Activated naive CD4-positive, alpha-beta T cell treated with anti-CD3 and anti-CD28 coated beads, Interleukin-2, amount 50 U/mL, for 72 hours (primary cell): Measurements from ENCODE around the gene MROH7. TPM values are rescaled to one million over a fixed set of nuclear protein-coding genes. Genes with fewer than 3 reads are reported as not detected.

Source experiments
- ATAC-seq, 2 donors: fragments of 150-1000 bp; cut with Tn5 transposase; 2 replicates each; pipeline ENCODE4 v1.10.0; 2021; ENCODE audit warnings: mild to moderate bottlenecking in 2 of 2, moderate library complexity in 2 of 2
- DNase-seq, 2 donors: peaks; one replicate each; pipeline ENCODE4 v3.0.0; 2021 to 2022; ENCODE audit warnings: low spot score in 2 of 2
- H3K27ac Mint-ChIP-seq, 2 donors: one replicate each; pipeline ENCODE4 v1.8.0; 2022; ENCODE audit warnings: mild to moderate bottlenecking in 2 of 2, mixed read lengths in 2 of 2
- H3K36me3 Mint-ChIP-seq, 2 donors: one replicate each; pipeline ENCODE4 v1.8.0; 2022; ENCODE audit warnings: mixed read lengths in 2 of 2
- H3K9me3 Mint-ChIP-seq, 2 donors: one replicate each; pipeline ENCODE4 v1.8.0; 2022; ENCODE audit warnings: mixed read lengths in 2 of 2
- total RNA-seq, 2 donors: library from RNA; stranded (reverse); gene quantifications; one replicate each; pipeline ENCODE4 v1.2.3, GENCODE V29; 2022

MROH7 gene
- total RNA-seq, 2 donors from 2014 or later = 0.11 to 0.53 TPM

DNA sequence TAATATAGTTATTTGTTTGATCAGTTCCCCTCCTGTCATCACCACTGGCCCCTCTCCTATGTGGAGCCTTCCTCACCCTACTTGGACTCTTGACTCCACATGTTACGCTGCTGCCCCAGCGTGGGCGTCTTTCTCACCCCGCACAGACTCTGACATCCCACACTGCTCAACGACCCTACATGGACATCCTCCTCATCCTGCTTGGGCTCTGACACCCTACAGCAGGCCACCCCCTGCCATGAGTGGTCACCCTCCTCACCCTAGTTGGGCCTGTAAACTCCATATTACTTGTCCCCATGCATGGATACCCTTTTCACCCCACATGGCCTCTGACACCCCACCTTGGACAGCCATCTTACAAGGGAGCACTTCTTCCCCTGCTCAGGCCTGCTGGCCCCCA is 95.1 kb downstream of the MROH7 start:
- DNase-seq (no peak), ATAC-seq (no peak)
- Mint-ChIP-seq H3K27ac (peak overlapping the region; percentile 23 to 76), H3K36me3 (peaks cover 14% of the 10 kb centered on the region in 2 donors), H3K9me3 (no peaks in the 10 kb centered on the region)

- Mint-ChIP-seq H3K27ac (no peak overlapping the region), H3K36me3 (peaks cover 14 to 15% of the 10 kb centered on the region in 2 donors), H3K9me3 (no peaks in the 10 kb centered on the region)
- DNase-seq = no peak
- ATAC-seq = no peak
Measured at GRCh38 chr1:54738244-54738643, 96.7 kb downstream of the MROH7 start.

GRCh38 chr1:54741531-54741930 is 99.9 kb downstream of the MROH7 start:
- no peak for ATAC-seq
- DNase-seq = no peak
- Mint-ChIP-seq H3K9me3 (no peaks in the 10 kb centered on the region), H3K36me3 (peaks cover 7 to 14% of the 10 kb centered on the region in 2 donors), H3K27ac (peak overlapping the region in 1 of 2 donors; percentile 44)

GRCh38 chr1:54742282-54742681 is 100.7 kb downstream of the MROH7 start:
- ATAC-seq (no peak), DNase-seq (no peak)
- H3K9me3 Mint-ChIP-seq = no peaks in the 10 kb centered on the region
- peak overlapping the region in 1 of 2 donors; percentile 44 for H3K27ac Mint-ChIP-seq
- H3K36me3 Mint-ChIP-seq = peaks cover 7 to 8% of the 10 kb centered on the region in 2 donors

- Mint-ChIP-seq H3K9me3 (no peaks in the 10 kb centered on the region), H3K27ac (peak overlapping the region in 1 of 2 donors; percentile 45), H3K36me3 (peaks cover 4 to 7% of the 10 kb centered on the region in 2 donors)
- DNase-seq = no peak
- no peak for ATAC-seq
Measured at GRCh38 chr1:54743416-54744226, 102.0 kb downstream of the MROH7 start.

DNA sequence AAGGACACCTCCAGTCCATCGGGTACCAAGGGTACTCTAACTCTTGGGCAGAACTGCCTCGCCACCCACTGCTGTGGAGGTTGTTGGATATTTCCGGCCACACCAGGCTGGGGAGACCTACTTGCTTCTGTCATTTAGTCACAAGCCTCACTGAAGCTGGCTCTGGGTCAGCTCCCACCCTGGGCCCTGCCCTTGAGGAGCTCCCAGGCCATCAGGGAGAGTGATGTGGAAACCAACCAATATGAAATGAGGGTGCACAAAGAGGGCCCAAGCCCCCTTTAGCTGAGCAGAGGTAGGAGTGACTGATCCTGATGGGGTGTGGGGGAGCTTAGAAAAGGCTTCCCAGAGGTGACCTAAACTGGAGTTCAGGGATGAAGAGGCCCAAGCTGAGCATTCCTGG is 103.1 kb downstream of the MROH7 start:
- Mint-ChIP-seq H3K36me3 (peaks cover 4 to 7% of the 10 kb centered on the region in 2 donors), H3K9me3 (no peaks in the 10 kb centered on the region), H3K27ac (no peak overlapping the region)
- ATAC-seq (no peak), DNase-seq (no peak)

GRCh38 chr1:54745274-54745673 is 103.7 kb downstream of the MROH7 start:
- no peak for ATAC-seq
- Mint-ChIP-seq H3K9me3 (no peaks in the 10 kb centered on the region), H3K36me3 (peaks cover 4 to 7% of the 10 kb centered on the region in 2 donors)

DNA sequence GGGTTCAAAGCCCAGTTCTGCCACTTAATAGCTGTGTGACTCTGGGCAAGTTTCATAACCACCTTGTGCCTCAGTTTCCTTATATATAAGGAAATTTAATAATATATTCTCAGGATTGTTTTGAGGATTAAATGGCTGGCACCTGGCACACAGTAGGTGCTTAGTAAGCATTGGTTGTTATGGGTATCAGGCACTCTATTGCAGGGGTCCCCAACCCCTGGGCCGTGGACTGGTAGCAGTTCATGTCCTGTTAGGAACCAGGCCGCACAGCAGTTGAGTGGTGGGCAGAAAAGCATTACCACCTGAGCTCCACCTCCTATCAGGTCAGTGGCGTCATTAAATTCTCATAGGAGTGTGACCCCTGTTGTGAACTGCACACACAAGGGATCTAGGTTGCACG is 104.3 kb downstream of the MROH7 start:
- H3K9me3 Mint-ChIP-seq = no peaks in the 10 kb centered on the region
- ATAC-seq (no peak), DNase-seq (no peak)
- H3K27ac Mint-ChIP-seq = no peak overlapping the region
- H3K36me3 Mint-ChIP-seq = peaks cover 4 to 7% of the 10 kb centered on the region in 2 donors

More at GRCh38 chr1:54745274-54745673, 103.7 kb downstream of the MROH7 start:
- no peak for DNase-seq
- peak overlapping the region in 1 of 2 donors; percentile 50 for H3K27ac Mint-ChIP-seq

GRCh38 chr1:54748094-54748835 is 106.7 kb downstream of the MROH7 start:
- H3K27ac Mint-ChIP-seq = no peak overlapping the region
- H3K9me3 Mint-ChIP-seq = no peaks in the 10 kb centered on the region
- no peaks in the 10 kb centered on the region for H3K36me3 Mint-ChIP-seq
- DNase-seq (no peak), ATAC-seq (no peak)

GRCh38 chr1:54750596-54750995 is 109.0 kb downstream of the MROH7 start:
- H3K27ac Mint-ChIP-seq = no peak overlapping the region
- ATAC-seq (no peak), DNase-seq (no peak)
- no peaks in the 10 kb centered on the region for H3K9me3 Mint-ChIP-seq
- no peaks in the 10 kb centered on the region for H3K36me3 Mint-ChIP-seq

GRCh38 chr1:54751426-54751825 is 109.8 kb downstream of the MROH7 start:
- Mint-ChIP-seq H3K36me3 (no peaks in the 10 kb centered on the region), H3K9me3 (no peaks in the 10 kb centered on the region), H3K27ac (no peak overlapping the region)
- DNase-seq = no peak
- ATAC-seq = no peak

- no peaks in the 10 kb centered on the region for H3K9me3 Mint-ChIP-seq
- ATAC-seq (no peak), DNase-seq (no peak)
- no peaks in the 10 kb centered on the region for H3K36me3 Mint-ChIP-seq
- H3K27ac Mint-ChIP-seq = no peak overlapping the region
Measured at GRCh38 chr1:54754045-54754444, 112.5 kb downstream of the MROH7 start.

GRCh38 chr1:54754486-54755285 is 113.1 kb downstream of the MROH7 start:
- H3K9me3 Mint-ChIP-seq = no peaks in the 10 kb centered on the region
- no peak overlapping the region for H3K27ac Mint-ChIP-seq
- no peaks in the 10 kb centered on the region for H3K36me3 Mint-ChIP-seq
- no peak for ATAC-seq
- no peak for DNase-seq

- Mint-ChIP-seq H3K36me3 (no peaks in the 10 kb centered on the region), H3K9me3 (no peaks in the 10 kb centered on the region)
Measured at GRCh38 chr1:54757833-54758232, 116.2 kb downstream of the MROH7 start.

GRCh38 chr1:54758678-54759348 is 117.2 kb downstream of the MROH7 start:
- ATAC-seq (no peak), DNase-seq (no peak)
- H3K9me3 Mint-ChIP-seq = no peaks in the 10 kb centered on the region

More at GRCh38 chr1:54757833-54758232, 116.2 kb downstream of the MROH7 start:
- ATAC-seq (no peak), DNase-seq (no peak)
- H3K27ac Mint-ChIP-seq = no peak overlapping the region

More at GRCh38 chr1:54758678-54759348, 117.2 kb downstream of the MROH7 start:
- Mint-ChIP-seq H3K27ac (peak overlapping the region in 1 of 2 donors; percentile 11), H3K36me3 (peaks cover 0 to under 1% of the 10 kb centered on the region in 2 donors)
